Skeletal muscle tissue (tissue), 4 donors: Measurements from ENCODE around the gene LRP5. TPM values are rescaled to one million over a fixed set of nuclear protein-coding genes. Genes with fewer than 3 reads are reported as not detected.

Experiments used
- H3K27ac ChIP-seq: one replicate; pipeline ENCODE4 v1.7.0; 2013; ENCODE audit warnings: mild to moderate bottlenecking, low read depth, low read length, inconsistent platforms
- H3K27me3 ChIP-seq, 3 donors: one replicate each; pipeline ENCODE4 v1.7.0; 2013; ENCODE audit warnings: low read length in 3 of 3; ENCODE audit not compliant: control insufficient read depth in 3 of 3, insufficient read depth in 3 of 3
- H3K36me3 ChIP-seq, 3 donors: one replicate each; pipeline ENCODE4 v1.7.0; 2013; ENCODE audit warnings: low read length in 3 of 3; ENCODE audit not compliant: control insufficient read depth in 3 of 3, insufficient read depth in 3 of 3
- H3K4me1 ChIP-seq, 3 donors: one replicate each; pipeline ENCODE4 v1.7.0; 2013; ENCODE audit warnings: low read length in 3 of 3, mild to moderate bottlenecking in 3 of 3; ENCODE audit not compliant: control insufficient read depth in 3 of 3, insufficient read depth in 3 of 3
- H3K4me3 ChIP-seq, 3 donors: one replicate each; pipeline ENCODE4 v1.7.0; 2013; ENCODE audit warnings: low read length in 3 of 3
- H3K9ac ChIP-seq, 3 donors: one replicate each; pipeline ENCODE4 v1.7.0; 2013; ENCODE audit warnings: low read length in 3 of 3, mild to moderate bottlenecking in 3 of 3, moderate library complexity in 2 of 3, low read depth in 1 of 3
- H3K9me3 ChIP-seq, 3 donors: one replicate each; pipeline ENCODE4 v1.7.0; 2013; ENCODE audit warnings: low read length in 3 of 3; ENCODE audit not compliant: control insufficient read depth in 3 of 3
- total RNA-seq: library from RNA; depleted of rRNA; stranded (reverse); fragments of >200 nt; gene quantifications from one replicate; pipeline ENCODE4 v1.2.3, GENCODE V29; 2014
- donor health status: Osteomylitis.

Gene LRP5
- total RNA-seq, 1 donor from 2014 or later, result 31.3 TPM

DNA sequence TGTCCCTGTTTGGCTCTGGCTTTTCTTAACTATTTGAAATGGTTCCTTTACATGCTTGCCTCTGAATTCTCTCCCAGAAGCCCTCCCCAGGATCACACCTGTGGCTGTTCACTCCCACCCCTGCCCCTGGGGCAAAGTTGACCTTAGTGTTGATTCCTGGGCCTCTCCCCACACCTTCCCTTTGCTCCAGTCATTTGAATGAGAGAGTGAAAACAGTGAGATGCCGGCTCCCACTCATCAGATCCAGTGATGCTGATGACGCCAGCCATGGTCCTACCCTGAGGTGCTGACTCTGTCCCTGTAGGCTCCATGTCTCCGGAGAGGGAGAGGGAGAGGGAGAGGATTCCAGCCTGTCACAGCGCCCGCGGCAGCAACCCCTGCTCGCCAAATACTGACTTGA, 40.7 kb downstream of the LRP5 start:
- H3K27ac ChIP-seq, result no peak overlapping the region
- no peaks in the 10 kb centered on the region for H3K9me3 ChIP-seq
- H3K27me3 ChIP-seq, result no peaks in the 10 kb centered on the region
- no peak overlapping the region for H3K9ac ChIP-seq
- no peak overlapping the region for H3K4me3 ChIP-seq
- peaks cover 3% of the 10 kb centered on the region in 3 donors for H3K36me3 ChIP-seq
- peaks cover 21 to 25% (median 22%) of the 10 kb centered on the region in 3 donors for H3K4me1 ChIP-seq

DNA sequence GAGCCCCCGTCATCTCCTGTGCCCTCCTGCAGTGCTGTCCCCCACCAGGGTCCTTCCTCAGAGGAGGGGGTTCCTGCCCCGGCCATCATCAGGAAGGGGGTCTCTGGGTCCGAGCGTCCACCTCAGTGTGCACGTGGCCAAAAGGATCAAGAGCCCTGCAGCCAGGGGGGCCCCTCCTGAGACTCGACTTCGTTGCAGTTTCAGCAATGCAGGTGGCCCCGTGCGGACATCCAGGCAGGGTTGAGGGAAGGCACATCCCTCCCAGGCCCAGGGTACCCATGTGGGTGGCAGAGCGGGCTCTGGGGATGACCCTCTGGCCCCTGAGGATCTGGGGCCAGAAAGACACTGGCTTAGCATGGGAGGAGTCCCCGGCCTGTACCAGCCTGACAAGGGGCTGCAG, 41.3 kb downstream of the LRP5 start:
- H3K27ac ChIP-seq, result no peak overlapping the region
- H3K36me3 ChIP-seq, result peaks cover 3 to 8% (median 7%) of the 10 kb centered on the region in 3 donors
- H3K9me3 ChIP-seq, result no peaks in the 10 kb centered on the region
- H3K4me3 ChIP-seq, result no peak overlapping the region
- no peaks in the 10 kb centered on the region for H3K27me3 ChIP-seq
- peaks cover 21 to 25% (median 22%) of the 10 kb centered on the region in 3 donors for H3K4me1 ChIP-seq
- peak overlapping the region in 1 of 3 donors; percentile 40 for H3K9ac ChIP-seq

DNA sequence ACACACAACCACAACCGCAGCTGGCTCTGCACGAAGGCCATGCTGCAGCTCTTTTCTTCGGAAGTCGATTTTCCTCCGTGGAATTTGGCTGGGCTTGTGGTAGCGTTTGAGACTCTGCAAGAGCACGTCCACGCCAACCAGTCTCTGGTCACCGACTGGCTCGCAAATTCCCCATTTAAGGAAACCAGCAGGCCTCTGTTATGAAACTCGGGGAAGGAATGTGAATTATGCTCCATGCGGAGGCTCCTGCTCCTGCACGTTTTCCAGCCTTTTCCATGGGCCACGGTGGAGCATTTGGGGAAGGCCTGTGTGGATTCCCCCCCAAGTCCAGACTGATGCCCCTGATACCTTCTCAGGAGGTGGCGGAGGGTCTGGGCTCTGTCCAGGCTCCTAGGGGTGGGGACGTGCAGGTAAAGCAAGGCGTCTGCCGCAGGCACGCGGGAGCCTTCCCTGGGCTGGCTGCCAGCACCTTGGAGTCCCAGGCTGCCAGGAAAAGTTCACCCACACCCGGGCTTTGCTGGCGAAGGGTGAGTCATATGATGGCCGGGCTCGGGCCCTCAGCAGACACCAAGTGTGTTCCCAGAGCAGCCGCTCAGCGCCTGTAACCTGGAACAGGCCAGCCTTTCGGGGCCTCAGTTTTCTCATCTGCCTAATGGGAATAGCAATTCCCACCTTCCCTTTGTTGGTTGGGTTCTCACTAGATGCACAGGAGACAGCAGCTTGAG, 41.9 kb downstream of the LRP5 start:
- peak overlapping the region; percentile 61 for H3K27ac ChIP-seq
- H3K9me3 ChIP-seq, result no peaks in the 10 kb centered on the region
- peaks cover 9 to 15% (median 12%) of the 10 kb centered on the region in 3 donors for H3K36me3 ChIP-seq
- peaks cover 21 to 25% (median 22%) of the 10 kb centered on the region in 3 donors for H3K4me1 ChIP-seq
- H3K9ac ChIP-seq, result peak overlapping the region in 1 of 3 donors; percentile 40
- no peaks in the 10 kb centered on the region for H3K27me3 ChIP-seq
- H3K4me3 ChIP-seq, result peak overlapping the region in 1 of 3 donors; percentile 22

DNA sequence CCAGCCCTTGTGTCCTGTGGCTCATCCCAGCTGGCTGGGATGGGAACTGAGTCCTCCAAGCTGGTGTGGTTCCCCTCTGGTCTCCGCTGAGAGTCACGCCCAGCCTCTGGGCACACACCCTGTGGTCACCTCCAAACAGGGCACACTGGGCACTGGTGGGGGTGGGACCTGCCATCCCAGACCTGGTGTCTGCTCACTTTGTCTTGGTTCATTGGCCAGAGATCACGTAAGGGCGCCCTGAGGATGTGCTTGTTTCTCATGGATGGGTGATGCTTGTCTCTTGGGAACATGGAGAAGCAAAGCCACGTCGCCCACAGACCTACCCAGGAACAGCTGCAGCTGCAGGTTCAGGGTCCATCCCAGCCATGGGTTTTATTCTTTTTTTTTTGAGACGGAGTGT, 43.1 kb downstream of the LRP5 start:
- no peak overlapping the region for H3K27ac ChIP-seq
- H3K4me1 ChIP-seq, result peaks cover 21 to 25% (median 22%) of the 10 kb centered on the region in 3 donors
- H3K27me3 ChIP-seq, result no peaks in the 10 kb centered on the region
- no peak overlapping the region for H3K4me3 ChIP-seq
- H3K9me3 ChIP-seq, result no peaks in the 10 kb centered on the region
- H3K36me3 ChIP-seq, result peaks cover 10 to 19% (median 12%) of the 10 kb centered on the region in 3 donors
- peak overlapping the region in 1 of 3 donors; percentile 40 for H3K9ac ChIP-seq

DNA sequence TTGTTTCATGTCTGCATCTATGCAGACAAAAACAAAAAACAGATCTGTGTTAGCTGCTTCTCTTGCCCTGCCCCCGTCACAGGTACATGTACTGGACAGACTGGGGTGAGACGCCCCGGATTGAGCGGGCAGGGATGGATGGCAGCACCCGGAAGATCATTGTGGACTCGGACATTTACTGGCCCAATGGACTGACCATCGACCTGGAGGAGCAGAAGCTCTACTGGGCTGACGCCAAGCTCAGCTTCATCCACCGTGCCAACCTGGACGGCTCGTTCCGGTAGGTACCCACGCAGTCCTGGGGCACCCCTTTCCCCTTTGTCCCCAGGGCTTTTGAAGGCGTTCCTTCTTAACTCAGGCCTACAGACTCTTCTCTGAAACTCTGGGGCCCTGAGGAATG, 45.2 kb downstream of the LRP5 start:
- H3K4me3 ChIP-seq, result no peak overlapping the region
- H3K9me3 ChIP-seq, result no peaks in the 10 kb centered on the region
- H3K9ac ChIP-seq, result no peak overlapping the region
- H3K36me3 ChIP-seq, result peaks cover 10 to 21% (median 12%) of the 10 kb centered on the region in 3 donors
- peaks cover 21 to 25% (median 22%) of the 10 kb centered on the region in 3 donors for H3K4me1 ChIP-seq
- no peaks in the 10 kb centered on the region for H3K27me3 ChIP-seq
- H3K27ac ChIP-seq, result no peak overlapping the region

DNA sequence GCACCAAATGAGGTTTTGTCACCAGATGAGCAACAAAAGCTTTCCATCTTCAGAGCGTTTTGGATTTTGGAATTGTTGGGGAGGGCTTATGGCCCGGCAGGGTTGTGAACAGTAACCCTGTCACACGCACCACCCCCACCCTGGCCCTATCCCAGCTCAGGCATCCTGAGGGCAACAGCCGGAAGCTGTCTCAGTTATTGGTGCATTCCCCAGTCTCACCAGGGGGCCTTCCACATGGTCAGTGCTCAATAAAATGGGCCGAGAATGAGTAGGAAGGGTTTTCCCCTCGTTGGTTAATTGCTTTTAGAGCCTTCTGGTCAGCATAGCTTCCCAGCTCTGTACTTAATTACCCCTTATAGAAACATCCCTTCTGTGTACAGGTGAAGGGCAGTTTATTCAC, 46.0 kb downstream of the LRP5 start:
- H3K36me3 ChIP-seq, result peaks cover 10 to 21% (median 12%) of the 10 kb centered on the region in 3 donors
- no peak overlapping the region for H3K4me3 ChIP-seq
- no peaks in the 10 kb centered on the region for H3K9me3 ChIP-seq
- peaks cover 19 to 22% (median 21%) of the 10 kb centered on the region in 3 donors for H3K4me1 ChIP-seq
- H3K27me3 ChIP-seq, result no peaks in the 10 kb centered on the region
- no peak overlapping the region for H3K27ac ChIP-seq
- H3K9ac ChIP-seq, result no peak overlapping the region

DNA sequence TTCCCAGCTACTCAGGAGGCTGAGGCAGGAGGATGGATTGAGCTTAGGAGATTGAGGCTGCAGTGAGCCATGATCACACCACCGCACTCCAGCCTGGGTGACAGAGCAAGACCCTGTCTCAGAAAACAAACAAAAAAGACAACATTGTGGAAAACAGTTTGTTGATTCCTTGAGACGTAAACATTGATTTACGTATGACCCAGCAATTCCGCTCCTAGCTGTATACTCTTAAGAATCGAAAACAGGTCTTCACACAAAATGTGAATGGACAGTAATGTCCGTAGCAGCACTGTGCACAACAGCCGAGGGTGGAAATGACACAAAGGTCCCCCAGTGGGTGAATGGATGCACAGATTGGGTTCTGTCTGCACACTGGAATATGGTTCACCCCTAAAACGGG, 49.3 kb downstream of the LRP5 start:
- Histone ChIP-seq H3K9me3 (no peaks in the 10 kb centered on the region), H3K4me3 (no peak overlapping the region), H3K36me3 (peaks cover 10 to 21% (median 16%) of the 10 kb centered on the region in 3 donors), H3K27me3 (no peaks in the 10 kb centered on the region), H3K9ac (no peak overlapping the region), H3K4me1 (no peaks in the 10 kb centered on the region), H3K27ac (no peak overlapping the region)

DNA sequence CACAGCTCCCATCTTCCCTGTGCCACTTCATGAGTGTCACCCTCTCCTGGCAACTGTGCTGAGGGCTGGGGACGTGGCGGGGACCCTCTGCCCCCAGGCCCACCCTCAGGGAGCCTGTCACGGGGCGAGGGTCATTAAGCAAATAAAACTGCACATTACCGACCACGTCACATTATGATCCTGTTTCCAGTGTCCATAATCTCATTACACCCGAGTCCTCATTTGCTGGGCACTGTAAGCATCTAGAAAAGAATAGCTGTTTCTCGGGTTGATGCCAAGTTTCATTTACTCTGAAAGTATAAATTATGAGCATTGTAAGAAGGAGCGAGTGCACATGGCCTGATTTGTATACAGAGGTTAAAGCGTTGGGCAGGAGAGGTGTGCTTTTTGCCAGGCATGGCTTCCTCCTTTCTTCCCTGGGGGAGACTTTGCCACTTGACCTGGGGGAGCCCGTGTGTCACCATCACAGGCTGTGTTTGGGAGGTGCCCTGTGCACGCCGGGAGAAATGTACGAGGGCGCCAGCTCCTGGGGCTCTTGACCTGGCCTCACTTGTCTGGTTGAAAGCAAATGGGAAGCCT, 50.5 kb downstream of the LRP5 start:
- Histone ChIP-seq H3K36me3 (peaks cover 8 to 21% (median 19%) of the 10 kb centered on the region in 3 donors), H3K27ac (no peak overlapping the region), H3K27me3 (no peaks in the 10 kb centered on the region), H3K9ac (no peak overlapping the region), H3K9me3 (no peaks in the 10 kb centered on the region), H3K4me1 (no peaks in the 10 kb centered on the region), H3K4me3 (no peak overlapping the region)

DNA sequence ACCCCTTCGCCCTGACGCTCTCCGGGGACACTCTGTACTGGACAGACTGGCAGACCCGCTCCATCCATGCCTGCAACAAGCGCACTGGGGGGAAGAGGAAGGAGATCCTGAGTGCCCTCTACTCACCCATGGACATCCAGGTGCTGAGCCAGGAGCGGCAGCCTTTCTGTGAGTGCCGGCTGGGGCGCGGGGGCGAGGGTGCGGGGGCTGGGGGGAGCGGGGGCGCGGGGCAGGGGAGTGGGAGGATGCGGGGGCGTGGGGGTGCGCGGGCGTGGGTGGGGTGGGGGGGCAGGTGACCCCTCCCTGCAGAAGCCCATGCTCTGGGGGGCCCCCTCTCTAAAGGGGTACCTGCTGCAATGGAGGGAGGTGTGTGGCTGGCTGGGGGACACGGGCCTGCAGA, 51.4 kb downstream of the LRP5 start:
- no peak overlapping the region for H3K4me3 ChIP-seq
- H3K9ac ChIP-seq, result no peak overlapping the region
- no peaks in the 10 kb centered on the region for H3K4me1 ChIP-seq
- no peaks in the 10 kb centered on the region for H3K9me3 ChIP-seq
- H3K27ac ChIP-seq, result no peak overlapping the region
- H3K27me3 ChIP-seq, result no peaks in the 10 kb centered on the region
- H3K36me3 ChIP-seq, result peaks cover 10 to 18% (median 15%) of the 10 kb centered on the region in 3 donors

DNA sequence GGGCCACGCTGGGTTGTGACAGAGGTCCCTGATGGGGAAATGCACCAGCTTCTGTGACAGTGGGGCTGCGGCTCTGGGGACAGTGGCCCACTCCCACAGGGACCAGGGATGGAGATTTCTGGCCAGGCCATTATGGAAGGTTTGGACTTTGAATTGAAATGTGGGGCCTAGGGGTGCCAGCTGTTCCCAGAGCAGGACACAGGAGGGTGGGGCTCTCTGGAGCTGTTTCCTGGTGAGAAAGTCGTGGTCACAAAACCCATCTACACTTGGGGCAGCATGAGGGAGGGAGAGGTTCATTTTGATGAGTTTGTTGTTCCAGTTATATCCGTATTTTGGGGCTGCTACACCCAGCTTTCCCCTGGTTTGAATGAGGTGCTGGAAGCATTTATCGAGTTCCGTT, 52.2 kb downstream of the LRP5 start:
- no peak overlapping the region for H3K9ac ChIP-seq
- H3K27me3 ChIP-seq, result no peaks in the 10 kb centered on the region
- peaks cover under 1 to 4% (median under 1%) of the 10 kb centered on the region in 3 donors for H3K4me1 ChIP-seq
- H3K4me3 ChIP-seq, result no peak overlapping the region
- no peaks in the 10 kb centered on the region for H3K9me3 ChIP-seq
- H3K36me3 ChIP-seq, result peaks cover 5 to 11% (median 11%) of the 10 kb centered on the region in 3 donors
- H3K27ac ChIP-seq, result no peak overlapping the region
